Lung (tissue), 16 donors: ENCODE data around the gene C3orf49. TPM values are rescaled to one million over a fixed set of nuclear protein-coding genes. Genes with fewer than 3 reads are reported as not detected.
A peak's percentile ranks its signal among the peaks of the same experiment; 100 is the strongest.

Source experiments
- ATAC-seq: fragments of 200-7000 bp; cut with Tn5 transposase; one replicate; pipeline ENCODE4 v1.9.1; 2020; ENCODE audit warnings: moderate number of reproducible peaks; ENCODE audit not compliant: insufficient read depth, low FRiP score
- DNase-seq, 3 donors: peaks; one replicate each; pipeline ENCODE4 v3.0.0-alpha.2; 2013 to 2017
- H3K27ac ChIP-seq, 2 donors: one replicate each; pipeline ENCODE4 v1.5.1; 2013; ENCODE audit warnings: mild to moderate bottlenecking in 2 of 2, moderate library complexity in 2 of 2, control low read depth in 1 of 2, inconsistent platforms in 1 of 2, low read depth in 1 of 2, low read length in 1 of 2
- H3K27me3 ChIP-seq, 3 donors: one replicate each; pipeline ENCODE4 v1.5.1; 2013; ENCODE audit warnings: low read length in 2 of 3; ENCODE audit not compliant: control insufficient read depth in 3 of 3, insufficient read depth in 3 of 3
- H3K36me3 ChIP-seq, 4 donors: one replicate each; pipeline ENCODE4 v1.5.1; 2013; ENCODE audit warnings: low read length in 4 of 4, mild to moderate bottlenecking in 1 of 4, moderate library complexity in 1 of 4; ENCODE audit not compliant: control insufficient read depth in 4 of 4, insufficient read depth in 4 of 4
- H3K4me1 ChIP-seq, 5 donors: one replicate each; pipeline ENCODE4 v1.5.1; 2013; ENCODE audit warnings: low read length in 5 of 5, mild to moderate bottlenecking in 2 of 5, moderate library complexity in 1 of 5; ENCODE audit not compliant: control insufficient read depth in 5 of 5, insufficient read depth in 5 of 5
- H3K4me3 ChIP-seq: one replicate; pipeline ENCODE4 v1.5.1; 2013; ENCODE audit warnings: mild to moderate bottlenecking, control low read depth, moderate library complexity
- H3K9ac ChIP-seq, 2 donors: one replicate each; pipeline ENCODE4 v1.5.1; 2013; ENCODE audit warnings: low read length in 2 of 2, control low read depth in 1 of 2; ENCODE audit not compliant: insufficient read depth in 1 of 2
- H3K9me3 ChIP-seq, 4 donors: one replicate each; pipeline ENCODE4 v1.5.1; 2013; ENCODE audit warnings: low read length in 3 of 4, mild to moderate bottlenecking in 1 of 4, moderate library complexity in 1 of 4; ENCODE audit not compliant: control insufficient read depth in 4 of 4, insufficient read depth in 3 of 4
- WGBS, 2 donors: extraction: QIAGEN DNeasy Blood & Tissue Kit; methylation state at CpG; one replicate each; pipeline ENCODE4 v1.1.7; 2013; 5-methylcytosine and 5-hydroxymethylcytosine counted together
- long read RNA-seq, 5 donors: transcript quantifications; one replicate each; lab custom pipeline, GENCODE V29; 2026
- polyA plus RNA-seq, 2 donors: library from polyadenylated mRNA; stranded (reverse); fragments of 200-250 nt; gene quantifications; one replicate each; pipeline ENCODE4 v1.2.1, GENCODE V29; 2013
- total RNA-seq, 2 donors: library from RNA; depleted of rRNA in 1 of 2; stranded (reverse); fragments of >200 nt in 1 of 2; gene quantifications; one replicate each; pipeline ENCODE4 v1.2.1, GENCODE V29; 2014 to 2021
- TF ChIP-seq, protein P1 (sequence below): IDR thresholded peaks from 2 replicates; pipeline ENCODE4 v1.5.1; 2012; ENCODE audit warnings: mild to moderate bottlenecking; ENCODE audit errors: control extremely low read depth, extremely low read depth
- donor health status: control.
- donor health status: control.
- donor health status: Bipolar disorder and iron deficiency.
- donor health status: healthy.
- donor health status: DM: yes; HTN: yes; CAD: no.

Gene C3orf49, protein sequence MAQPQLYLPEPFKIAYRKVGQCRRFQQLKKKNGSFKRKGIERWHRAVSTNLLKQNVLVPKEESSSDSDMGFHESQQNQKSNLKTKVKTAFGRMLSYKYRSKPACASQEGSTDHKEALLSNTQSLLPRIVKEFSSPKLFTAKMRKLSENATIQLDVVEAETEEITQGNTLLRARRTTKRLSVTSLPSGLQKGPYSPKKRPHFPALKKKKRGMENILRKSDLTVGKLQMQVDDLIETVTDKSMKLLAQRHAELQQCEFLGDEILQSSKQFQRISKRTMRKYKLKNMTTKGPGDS
- total RNA-seq (not detected), polyA plus RNA-seq (not detected)
- long read RNA-seq, donor 1 = 0 reads
- long read RNA-seq, donor 2 = 0 reads
- long read RNA-seq, donor 3 = 0 reads
- long read RNA-seq, donor 4, partial matches to known transcripts = 51 of 83 reads
- long read RNA-seq, donor 4, other reads (novel, unspliced or antisense) = 32 of 83 reads
- long read RNA-seq, donor 5 = 0 reads

GRCh38 chr3:63819151-63819398 is at the start of gene C3orf49:
Gene C3orf49 (plus strand): TSS chr3:63819299. CDS start chr3:63819472, 173 bp downstream.
- DNase-seq = no peak
- no peak for ATAC-seq
- Histone ChIP-seq H3K27me3 (no peaks in the 10 kb centered on the region), H3K9ac (peak within 1 kb of the TSS in 1 of 2 donors; percentile 20), H3K9me3 (no peaks in the 10 kb centered on the region), H3K27ac (no peak within 1 kb of the TSS), H3K36me3 (peaks cover 0 to 1% (median 0%) of the 10 kb centered on the region in 4 donors), H3K4me3 (no peak within 1 kb of the TSS), H3K4me1 (peaks cover 0 to 7% (median 0%) of the 10 kb centered on the region in 5 donors)
- WGBS, 2 donors = 92 to 96% methylated on average over 1 of the region's 1 CpG
- TF ChIP-seq, protein P1, sequence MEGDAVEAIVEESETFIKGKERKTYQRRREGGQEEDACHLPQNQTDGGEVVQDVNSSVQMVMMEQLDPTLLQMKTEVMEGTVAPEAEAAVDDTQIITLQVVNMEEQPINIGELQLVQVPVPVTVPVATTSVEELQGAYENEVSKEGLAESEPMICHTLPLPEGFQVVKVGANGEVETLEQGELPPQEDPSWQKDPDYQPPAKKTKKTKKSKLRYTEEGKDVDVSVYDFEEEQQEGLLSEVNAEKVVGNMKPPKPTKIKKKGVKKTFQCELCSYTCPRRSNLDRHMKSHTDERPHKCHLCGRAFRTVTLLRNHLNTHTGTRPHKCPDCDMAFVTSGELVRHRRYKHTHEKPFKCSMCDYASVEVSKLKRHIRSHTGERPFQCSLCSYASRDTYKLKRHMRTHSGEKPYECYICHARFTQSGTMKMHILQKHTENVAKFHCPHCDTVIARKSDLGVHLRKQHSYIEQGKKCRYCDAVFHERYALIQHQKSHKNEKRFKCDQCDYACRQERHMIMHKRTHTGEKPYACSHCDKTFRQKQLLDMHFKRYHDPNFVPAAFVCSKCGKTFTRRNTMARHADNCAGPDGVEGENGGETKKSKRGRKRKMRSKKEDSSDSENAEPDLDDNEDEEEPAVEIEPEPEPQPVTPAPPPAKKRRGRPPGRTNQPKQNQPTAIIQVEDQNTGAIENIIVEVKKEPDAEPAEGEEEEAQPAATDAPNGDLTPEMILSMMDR = no peak

GRCh38 chr3:63774781-63775180 is 44.3 kb upstream of the C3orf49 start:
- no peaks in the 10 kb centered on the region for H3K4me1 ChIP-seq
- H3K9ac ChIP-seq = no peak overlapping the region
- H3K27me3 ChIP-seq = no peaks in the 10 kb centered on the region
- 60 to 72% methylated on average over 5 of the region's 5 CpGs for WGBS, 2 donors
- H3K36me3 ChIP-seq = no peaks in the 10 kb centered on the region
- H3K4me3 ChIP-seq = no peak overlapping the region
- H3K27ac ChIP-seq = no peak overlapping the region
- DNase-seq (no peak), ATAC-seq (no peak)
- TF ChIP-seq, protein P1 = no peak
- H3K9me3 ChIP-seq = no peaks in the 10 kb centered on the region

GRCh38 chr3:63779227-63779626 is 39.9 kb upstream of the C3orf49 start:
- 92% methylated on average over 4 of the region's 4 CpGs for WGBS, 2 donors
- ATAC-seq = no peak
- no peak overlapping the region for H3K27ac ChIP-seq

More at GRCh38 chr3:63779227-63779626, 39.9 kb upstream of the C3orf49 start:
- H3K9ac ChIP-seq = no peak overlapping the region
- H3K36me3 ChIP-seq = no peaks in the 10 kb centered on the region
- TF ChIP-seq, protein P1 = no peak
- no peaks in the 10 kb centered on the region for H3K9me3 ChIP-seq
- DNase-seq = no peak
- no peak overlapping the region for H3K4me3 ChIP-seq
- no peaks in the 10 kb centered on the region for H3K27me3 ChIP-seq
- H3K4me1 ChIP-seq = no peaks in the 10 kb centered on the region
